CD14-positive monocyte (primary cell): ENCODE data around the gene SETDB1. TPM values are rescaled to one million over a fixed set of nuclear protein-coding genes. Genes with fewer than 3 reads are reported as not detected.
A peak's percentile ranks its signal among the peaks of the same experiment; 100 is the strongest.

Experiments used
- DNase-seq, 3 donors: peaks; one replicate each; pipeline ENCODE4 v3.0.0-alpha.2; 2011 to 2022
- H2AFZ ChIP-seq: 2 replicates; pipeline ENCODE4 v1.6.0; 2012; ENCODE audit warnings: mild to moderate bottlenecking, low read depth, low read length, inconsistent platforms; ENCODE audit not compliant: insufficient read depth, poor library complexity, severe bottlenecking
- H3K27ac ChIP-seq, 2 donors: 1 replicate in 1 of 2; 2 replicates in 1 of 2; pipeline ENCODE4 v1.5.1; 2012 to 2013; ENCODE audit warnings: low read length in 2 of 2, control low read depth in 1 of 2, inconsistent platforms in 1 of 2, low read depth in 1 of 2, mild to moderate bottlenecking in 1 of 2
- H3K27me3 ChIP-seq, 2 donors: one replicate each; pipeline versions ENCODE4 v1.6.0 to v1.6.1; 2011 to 2013; ENCODE audit warnings: low read length in 2 of 2; ENCODE audit not compliant: control insufficient read depth in 2 of 2, insufficient read depth in 2 of 2
- H3K36me3 ChIP-seq, 2 donors: replicated peaks in 1 of 2; 1 replicate in 1 of 2; 2 replicates in 1 of 2; pipeline versions ENCODE4 v1.5.1 to v1.6.1; 2012 to 2013; ENCODE audit warnings: low read length in 2 of 2, control low read depth in 1 of 2, inconsistent platforms in 1 of 2, mild to moderate bottlenecking in 1 of 2; ENCODE audit not compliant: insufficient read depth in 2 of 2, control insufficient read depth in 1 of 2
- H3K4me1 ChIP-seq, 2 donors: 1 replicate in 1 of 2; 2 replicates in 1 of 2; pipeline versions ENCODE4 v1.5.1 to v1.6.1; 2012 to 2013; ENCODE audit warnings: low read length in 2 of 2, control low read depth in 1 of 2, inconsistent platforms in 1 of 2, mild to moderate bottlenecking in 1 of 2, moderate library complexity in 1 of 2; ENCODE audit not compliant: insufficient read depth in 2 of 2, control insufficient read depth in 1 of 2
- H3K4me2 ChIP-seq: replicated peaks from 2 replicates; pipeline ENCODE3; 2012; ENCODE audit warnings: low read length, moderate library complexity, mild to moderate bottlenecking; ENCODE audit not compliant: poor library complexity, severe bottlenecking; ENCODE audit errors: extremely low read depth
- H3K4me3 ChIP-seq, 3 experiments: fragments of 200-600 bp in 1 of 3; sonication (generic) in 1 of 3; replicated peaks in 1 of 3; 1 replicate in 2 of 3; 2 replicates in 1 of 3; pipeline ENCODE4 v1.5.1; 2011 to 2013; ENCODE audit warnings: low read length in 3 of 3, mild to moderate bottlenecking in 3 of 3, control low read depth in 2 of 3, low read depth in 2 of 3, inconsistent platforms in 1 of 3, moderate library complexity in 1 of 3
- H3K79me2 ChIP-seq: 2 replicates; pipeline ENCODE4 v1.6.0; 2012; ENCODE audit warnings: mild to moderate bottlenecking, control low read depth, inconsistent platforms, low read length, moderate library complexity; ENCODE audit not compliant: insufficient read depth
- H3K9ac ChIP-seq: 2 replicates; pipeline ENCODE4 v1.6.0; 2017; ENCODE audit warnings: low read length, mild to moderate bottlenecking; ENCODE audit not compliant: insufficient read depth, poor library complexity, severe bottlenecking
- H3K9me3 ChIP-seq, 2 donors: replicated peaks in 1 of 2; 1 replicate in 1 of 2; 2 replicates in 1 of 2; pipeline versions ENCODE4 v1.5.1 to v1.6.1; 2012 to 2013; ENCODE audit warnings: low read length in 2 of 2, control low read depth in 1 of 2; ENCODE audit not compliant: control insufficient read depth in 1 of 2, insufficient read depth in 1 of 2
- H4K20me1 ChIP-seq: 2 replicates; pipeline ENCODE4 v1.6.0; 2012; ENCODE audit warnings: mild to moderate bottlenecking, low read length, control low read depth, moderate library complexity; ENCODE audit not compliant: insufficient read depth
- H3K27ac Mint-ChIP-seq, 7 donors: one replicate each; pipeline ENCODE4 v1.8.0; 2020; ENCODE audit warnings: mild to moderate bottlenecking in 7 of 7, mixed read lengths in 7 of 7, moderate library complexity in 6 of 7, inconsistent platforms in 2 of 7
- H3K27me3 Mint-ChIP-seq, 3 donors: one replicate each; pipeline ENCODE4 v1.8.0; 2021 to 2022; ENCODE audit warnings: low read depth in 3 of 3, mild to moderate bottlenecking in 3 of 3, mixed read lengths in 3 of 3, moderate library complexity in 3 of 3, inconsistent platforms in 1 of 3
- H3K36me3 Mint-ChIP-seq, 2 donors: one replicate each; pipeline ENCODE4 v1.8.0; 2020; ENCODE audit warnings: mixed read lengths in 2 of 2, inconsistent platforms in 1 of 2, mild to moderate bottlenecking in 1 of 2
- H3K4me1 Mint-ChIP-seq: one replicate; pipeline ENCODE4 v1.8.0; 2020; ENCODE audit warnings: mild to moderate bottlenecking, mixed read lengths
- H3K4me3 Mint-ChIP-seq, 2 donors: one replicate each; pipeline ENCODE4 v1.8.0; 2020; ENCODE audit warnings: mild to moderate bottlenecking in 2 of 2, mixed read lengths in 2 of 2, moderate library complexity in 1 of 2
- H3K9me3 Mint-ChIP-seq, 7 donors: one replicate each; pipeline ENCODE4 v1.8.0; 2020 to 2022; ENCODE audit warnings: mixed read lengths in 7 of 7, mild to moderate bottlenecking in 6 of 7, moderate library complexity in 6 of 7, inconsistent platforms in 2 of 7
- CTCF ChIP-seq: fragments of 200-600 bp; IDR thresholded peaks from one replicate; pipeline ENCODE4 v1.8.0; 2022; ENCODE audit warnings: antibody characterized with exemption, mild to moderate bottlenecking
- WGBS: methylation state at CpG from one replicate; pipeline ENCODE4 v1.1.5; 2013; ENCODE audit warnings: missing lambda C conversion rate; ENCODE audit not compliant: insufficient coverage; 5-methylcytosine and 5-hydroxymethylcytosine counted together
- intact Hi-C, 2 donors: fragments of 100-400 bp; cut with micrococcal nuclease; formaldehyde crosslinking; loops; one replicate each; pipeline versions ENCODE4 v1.15.0 to v1.15.1; 2023
- polyA plus RNA-seq, 3 donors: library from polyadenylated mRNA; depleted of rRNA in 1 of 3; unstranded in 2 of 3; stranded (reverse) in 1 of 3; fragments of 300-500 nt in 2 of 3; fragments of >200 nt in 1 of 3; fragmentation: Illumina TruSeq in 2 of 3; gene quantifications; 1 replicate in 2 of 3; 2 replicates in 1 of 3; pipeline ENCODE4 v1.2.3, GENCODE V29; 2012 to 2021

The SETDB1 gene
- polyA plus RNA-seq, 3 donors = 13.9 to 69.4 (median 15.5) TPM

GRCh38 chr1:150999926-151000325, 73.8 kb downstream of the SETDB1 start:
- H3K9me3 ChIP-seq = no peaks in the 10 kb centered on the region
- intact Hi-C loops = loop anchor here (5.0 to 10.0 kb wide), 2 partner anchors 165 to 238 kb away; partner anchors contain the start of genes LYSMD1 (in 1 of the 2) and SCNM1 (in 1 of the 2)
- H3K4me3 ChIP-seq = peak overlapping the region in 1 of 3 experiments; percentile 23
- Mint-ChIP-seq H3K27me3 (peaks cover 0 to 3% (median 2%) of the 10 kb centered on the region in 3 donors), H3K27ac (peak overlapping the region in 1 of 7 donors; percentile 61), H3K4me1 (peaks cover 66% of the 10 kb centered on the region), H3K4me3 (no peak overlapping the region), H3K9me3 (peaks cover 0 to 3% (median 0%) of the 10 kb centered on the region in 7 donors), H3K36me3 (peaks cover 52 to 63% of the 10 kb centered on the region in 2 donors)
- no peak for TF ChIP-seq CTCF
- WGBS = no CpG with 5 or more reads among the region's 2 CpGs
- H3K4me1 ChIP-seq = peaks cover 62% of the 10 kb centered on the region in 2 donors
- H3K36me3 ChIP-seq = peaks cover 28 to 48% of the 10 kb centered on the region in 2 donors
- H3K4me2 ChIP-seq = peak overlapping the region; percentile 19
- no peaks in the 10 kb centered on the region for H3K27me3 ChIP-seq
- no peak for DNase-seq
- peak overlapping the region in 1 of 2 donors; percentile 29 for H3K27ac ChIP-seq
- H3K79me2 ChIP-seq = peaks cover 43% of the 10 kb centered on the region
- no peak overlapping the region for H2AFZ ChIP-seq
- H3K9ac ChIP-seq = no peak overlapping the region
- peaks cover 23% of the 10 kb centered on the region for H4K20me1 ChIP-seq

- H3K27ac Mint-ChIP-seq = peak overlapping the region in 6 of 7 donors; percentile 65 to 94 (median 90)
- Histone ChIP-seq H2AFZ (no peak overlapping the region), H3K27me3 (no peaks in the 10 kb centered on the region), H3K4me2 (no peak overlapping the region), H3K79me2 (peaks cover 48% of the 10 kb centered on the region), H4K20me1 (peaks cover 19% of the 10 kb centered on the region), H3K9me3 (no peaks in the 10 kb centered on the region), H3K27ac (peak overlapping the region in 1 of 2 donors; percentile 78), H3K36me3 (peaks cover 23 to 43% of the 10 kb centered on the region in 2 donors), H3K4me1 (peaks cover 67% of the 10 kb centered on the region in 2 donors), H3K9ac (no peak overlapping the region), H3K4me3 (no peak overlapping the region)
- TF ChIP-seq CTCF = no peak
- peaks cover 0 to 3% (median 2%) of the 10 kb centered on the region in 3 donors for H3K27me3 Mint-ChIP-seq
- H3K36me3 Mint-ChIP-seq = peaks cover 47 to 60% of the 10 kb centered on the region in 2 donors
- WGBS = 80% methylated on average over 1 of the region's 3 CpGs
- no peak overlapping the region for H3K4me3 Mint-ChIP-seq
- H3K4me1 Mint-ChIP-seq = peaks cover 70% of the 10 kb centered on the region
- intact Hi-C loops = loop anchor here in 1 of 2 donors (10.0 kb wide), 1 partner anchor 164 kb away; the partner anchor contains the start of genes LYSMD1 and SCNM1
- DNase-seq = no peak
- peaks cover 0 to 3% (median 0%) of the 10 kb centered on the region in 7 donors for H3K9me3 Mint-ChIP-seq
These were observed 74.2 kb downstream of the SETDB1 start for GRCh38 chr1:151000408-151000807.
